GM13977 (cell line): ENCODE measurements around the gene AGAP3.

ENCODE experiments used
- DNase-seq: peaks from one replicate; pipeline ENCODE4 v3.0.0; 2012; ENCODE audit warnings: low spot score
- CTCF ChIP-seq: IDR thresholded peaks from 2 replicates; pipeline ENCODE4 v1.5.1; 2012; ENCODE audit warnings: mild to moderate bottlenecking, control low read depth; ENCODE audit not compliant: insufficient read depth; ENCODE audit errors: extremely low read depth, missing control alignments
- in situ Hi-C: fragments of 300-500 bp; cut with MboI; formaldehyde crosslinking; loops from one replicate; pipeline ENCODE4 v1.12.0; 2022; ENCODE audit warnings: low sequenced_read_pairs, low pct_unique_long_range_greater_than_20kb, mixed read lengths, inconsistent platforms; ENCODE audit not compliant: unreplicated experiment

The AGAP3 gene

GRCh38 chr7:151146761-151147160 is 60.5 kb downstream of the AGAP3 start:
- no peak for DNase-seq
- TF ChIP-seq CTCF, result no peak
- in situ Hi-C loops, result no loop called here

GRCh38 chr7:151148319-151149259 is 62.3 kb downstream of the AGAP3 start:
- in situ Hi-C loops, result no loop called here
- TF ChIP-seq CTCF, result no peak
- DNase-seq, result no peak

- TF ChIP-seq CTCF, result no peak
- no peak for DNase-seq
- in situ Hi-C loops, result no loop called here
These were observed 64.1 kb downstream of the AGAP3 start for GRCh38 chr7:151150388-151150787.

- no peak for TF ChIP-seq CTCF
- no peak for DNase-seq
- in situ Hi-C loops, result no loop called here
These were observed 66.6 kb downstream of the AGAP3 start for GRCh38 chr7:151152643-151153513.

- no peak for DNase-seq
- no peak for TF ChIP-seq CTCF
- in situ Hi-C loops, result no loop called here
These were observed 71.5 kb downstream of the AGAP3 start for GRCh38 chr7:151157645-151158329.

GRCh38 chr7:151161757-151162156 is 75.5 kb downstream of the AGAP3 start:
- TF ChIP-seq CTCF, result no peak
- in situ Hi-C loops, result no loop called here
- DNase-seq, result no peak
